IPS DF 19.7 (cell line): Measurements from ENCODE around the gene HSD11B1L.
"Not testable (repeated sequence)": the region's sequence is repeated elsewhere in the genome, so short reads cannot be mapped to it uniquely, and the experiment has no call there.

Experiments
- DNase-seq: peaks from one replicate; pipeline ENCODE4 v3.0.0-alpha.2; 2013; ENCODE audit warnings: low read depth, low spot score

HSD11B1L gene

DNA sequence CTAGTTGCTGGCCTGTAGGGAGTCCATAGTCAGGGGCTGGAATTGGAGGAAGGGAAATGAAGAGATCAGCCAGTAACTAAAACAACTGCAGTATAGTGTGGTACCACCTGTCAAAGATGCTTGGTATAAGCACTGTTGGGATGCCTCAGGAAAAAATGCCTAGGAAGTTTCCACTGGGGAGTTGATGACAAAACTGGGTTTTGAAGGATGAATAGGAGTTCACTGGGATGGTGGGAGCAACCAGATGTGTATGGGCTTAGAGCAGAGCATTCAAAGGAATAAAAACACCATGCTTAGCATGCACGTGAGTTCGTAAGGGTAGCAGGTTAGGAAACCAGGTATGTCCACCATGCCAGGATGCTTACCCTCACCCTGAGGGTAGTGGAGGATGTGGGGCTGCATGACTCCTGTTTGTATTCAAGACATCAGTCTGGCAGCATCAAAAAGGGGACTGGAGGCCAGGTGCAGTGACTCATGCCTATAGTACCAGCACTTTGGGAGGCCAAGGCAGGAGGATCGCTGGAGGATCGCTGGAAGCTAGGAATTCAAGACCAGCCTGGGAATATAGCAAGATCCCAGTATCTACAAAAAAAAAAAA is 46.7 kb downstream of the HSD11B1L start:
- DNase-seq: no peak

DNA sequence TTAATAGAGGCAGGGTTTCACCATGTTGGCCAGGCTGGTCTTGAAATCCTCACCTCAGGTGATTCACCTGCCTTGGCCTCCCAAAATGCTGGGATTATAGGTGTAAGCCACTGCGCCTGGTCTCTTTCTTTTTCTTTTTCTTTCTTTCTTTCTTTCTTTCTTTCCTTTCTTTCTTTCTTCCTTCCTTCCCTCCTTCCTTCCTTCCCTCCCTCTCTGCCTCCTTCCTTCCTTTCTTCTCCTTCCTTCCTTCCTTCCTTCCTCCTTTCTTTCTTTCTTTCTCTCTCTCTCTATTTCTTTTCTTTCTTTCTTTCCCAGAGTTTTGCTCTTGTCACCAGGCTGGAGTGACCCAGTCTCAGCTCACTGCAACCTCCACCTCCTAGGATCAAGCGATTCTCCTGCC is 52.3 kb downstream of the HSD11B1L start:
- not testable (repeated sequence) for DNase-seq
